HG02759 (cell line): ENCODE results near the gene ICAM3.

Source experiments
- ATAC-seq: cut with Tn5 transposase; IDR thresholded peaks from one replicate; pipeline ENCODE4 v1.9.1; 2021; ENCODE audit warnings: mild to moderate bottlenecking, moderate library complexity; ENCODE audit not compliant: unreplicated experiment

ICAM3 gene

DNA sequence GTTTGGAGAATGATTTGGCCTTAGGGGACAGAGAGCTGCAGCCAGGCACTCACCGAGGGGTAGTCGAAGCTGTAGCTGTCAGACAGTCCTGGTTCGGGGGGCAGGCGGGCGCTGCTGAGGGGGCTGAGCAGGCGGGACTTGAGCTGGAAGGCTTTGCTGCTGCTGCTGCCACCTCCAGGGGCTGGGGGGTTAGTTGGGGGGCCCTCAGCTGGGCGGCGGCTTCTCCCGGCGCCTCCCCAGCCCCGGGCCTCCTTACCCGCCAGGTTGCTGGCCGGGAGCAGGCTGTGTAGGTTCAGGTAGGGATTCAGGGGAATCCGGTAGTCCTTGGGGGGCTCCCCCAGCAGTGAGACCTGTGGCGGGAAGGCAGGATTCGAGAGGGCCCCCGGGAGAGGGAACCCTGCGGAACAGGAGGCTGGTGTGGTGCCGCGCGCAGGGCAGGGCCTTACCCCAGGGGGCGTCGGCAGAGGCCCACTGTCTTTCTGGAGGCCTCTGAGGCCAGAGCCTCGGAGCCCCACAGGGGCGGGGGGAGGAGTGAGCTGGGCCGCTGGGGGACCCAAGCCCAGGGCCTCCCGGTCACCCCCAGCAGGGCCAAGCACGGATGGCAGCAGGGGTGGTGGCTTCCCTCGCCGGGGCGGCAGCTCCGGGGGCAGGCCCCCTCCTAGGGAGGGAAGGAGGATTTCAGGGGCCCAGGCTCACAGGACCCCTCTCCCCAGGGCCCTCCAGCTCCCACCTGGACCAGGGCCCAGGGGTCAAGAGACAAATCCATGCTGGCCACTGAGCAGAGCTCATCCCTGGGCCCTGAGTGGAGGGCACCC lies 18.6 kb downstream of the ICAM3 start:
- ATAC-seq, result no peak

DNA sequence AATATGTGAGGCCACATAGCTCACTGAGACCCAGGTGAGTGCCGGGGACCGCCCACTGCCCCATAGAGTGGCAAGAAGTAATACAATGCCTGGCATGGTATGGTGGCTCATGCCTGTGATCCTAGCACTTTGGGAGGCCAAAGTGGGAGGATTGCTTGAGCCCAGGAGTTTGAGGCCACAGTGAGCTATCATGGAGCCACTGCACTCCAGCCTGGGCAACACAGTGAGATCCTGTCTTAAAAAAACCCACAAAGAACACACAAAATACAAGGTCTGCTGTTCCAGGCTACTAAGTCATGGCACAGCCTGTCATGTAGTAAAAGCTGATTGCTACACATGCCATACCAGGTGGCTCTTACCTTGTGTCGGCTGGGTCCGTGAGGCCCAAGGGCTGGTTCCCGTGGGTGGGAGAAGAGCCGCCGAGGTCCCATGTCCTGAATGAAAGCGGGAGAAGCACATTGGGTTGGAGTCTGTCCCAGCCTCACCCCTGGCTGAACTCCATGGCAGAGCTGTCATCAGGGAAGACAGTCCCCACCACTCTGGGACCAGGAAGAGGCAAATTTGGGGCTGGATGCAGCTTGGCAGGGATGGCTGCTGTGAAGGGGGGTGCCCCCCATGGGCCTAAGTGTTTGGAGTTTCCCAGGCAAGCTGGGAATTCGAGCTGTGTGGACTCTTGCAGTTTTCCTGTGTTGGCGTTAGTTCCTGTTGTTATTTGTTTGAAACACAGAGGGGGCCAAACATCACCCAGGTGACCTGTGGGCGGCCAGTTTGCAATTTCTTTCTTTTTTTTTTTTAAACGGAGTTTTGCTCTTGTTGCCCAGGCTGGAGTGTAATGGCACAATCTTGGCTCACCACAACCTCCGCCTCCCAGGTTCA lies 20.4 kb downstream of the ICAM3 start:
- ATAC-seq, result no peak

DNA sequence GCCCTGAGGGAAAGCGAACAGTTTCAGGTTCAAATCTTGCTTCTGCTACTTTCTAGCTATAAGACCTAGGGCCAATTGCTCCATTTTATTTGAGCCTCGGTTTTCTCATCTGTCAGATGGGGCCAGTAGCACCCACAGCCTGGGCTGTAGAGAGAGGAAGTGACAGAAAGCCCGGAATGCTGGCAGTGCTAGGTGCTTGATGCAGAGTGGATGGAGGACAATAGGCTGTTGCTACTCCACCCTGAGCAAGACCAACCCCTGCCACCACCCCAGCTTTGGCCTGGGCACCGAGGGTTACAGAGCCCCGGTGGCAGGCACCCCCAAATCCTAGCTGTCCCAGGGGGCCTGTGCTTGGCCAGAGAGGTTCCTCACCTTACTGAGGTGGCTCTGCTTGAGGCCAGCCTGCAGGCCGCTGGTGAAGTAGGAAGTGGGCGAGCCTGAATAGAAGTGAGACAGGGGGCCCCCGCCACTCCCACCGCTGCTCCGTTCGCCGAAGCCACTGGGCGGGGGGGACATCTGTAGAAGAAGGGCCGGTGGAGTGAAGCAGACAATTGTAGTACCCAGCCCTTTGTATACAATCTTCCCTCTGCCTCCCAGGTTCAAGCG lies 21.5 kb downstream of the ICAM3 start:
- no peak for ATAC-seq

DNA sequence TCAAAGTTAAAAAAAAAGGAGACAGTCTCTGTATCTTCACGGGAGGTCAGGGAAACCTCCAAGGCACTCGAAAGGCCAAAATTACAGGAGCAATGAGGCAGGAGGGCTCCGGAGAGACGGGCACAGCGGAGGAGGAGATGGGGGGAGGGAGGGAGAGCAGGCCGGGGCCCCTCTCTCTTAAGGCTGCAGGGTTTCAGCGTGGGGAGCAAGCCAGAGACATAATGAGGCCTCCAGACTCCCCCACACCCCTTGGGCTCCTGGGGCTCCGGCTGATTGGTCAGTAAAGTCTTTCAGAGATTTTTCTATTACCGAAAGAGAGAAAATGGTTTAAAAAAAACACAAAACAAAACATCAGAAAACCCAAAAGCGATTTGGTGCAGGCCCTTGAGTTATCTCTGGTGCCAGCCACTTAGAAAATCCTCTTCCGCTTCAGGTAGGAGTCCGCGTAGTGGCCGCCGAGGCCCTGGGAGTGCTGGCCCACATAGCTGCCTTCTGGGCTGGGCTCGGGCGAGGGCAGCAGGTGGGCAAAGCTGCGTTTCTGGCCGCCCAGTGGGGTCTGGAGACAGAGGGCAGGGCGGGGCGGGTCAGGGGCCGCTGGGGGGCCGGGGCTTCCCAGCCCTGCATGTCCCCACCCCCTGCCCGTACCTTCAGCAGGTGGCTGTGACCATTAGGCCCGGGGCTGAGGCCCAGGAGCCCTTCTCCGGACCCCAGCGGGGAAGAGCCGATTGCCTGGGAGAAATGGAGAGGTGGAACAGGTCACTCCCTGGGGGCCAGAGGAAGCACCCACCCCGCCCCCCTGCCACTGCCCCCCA lies 22.2 kb downstream of the ICAM3 start:
- ATAC-seq, result no peak

DNA sequence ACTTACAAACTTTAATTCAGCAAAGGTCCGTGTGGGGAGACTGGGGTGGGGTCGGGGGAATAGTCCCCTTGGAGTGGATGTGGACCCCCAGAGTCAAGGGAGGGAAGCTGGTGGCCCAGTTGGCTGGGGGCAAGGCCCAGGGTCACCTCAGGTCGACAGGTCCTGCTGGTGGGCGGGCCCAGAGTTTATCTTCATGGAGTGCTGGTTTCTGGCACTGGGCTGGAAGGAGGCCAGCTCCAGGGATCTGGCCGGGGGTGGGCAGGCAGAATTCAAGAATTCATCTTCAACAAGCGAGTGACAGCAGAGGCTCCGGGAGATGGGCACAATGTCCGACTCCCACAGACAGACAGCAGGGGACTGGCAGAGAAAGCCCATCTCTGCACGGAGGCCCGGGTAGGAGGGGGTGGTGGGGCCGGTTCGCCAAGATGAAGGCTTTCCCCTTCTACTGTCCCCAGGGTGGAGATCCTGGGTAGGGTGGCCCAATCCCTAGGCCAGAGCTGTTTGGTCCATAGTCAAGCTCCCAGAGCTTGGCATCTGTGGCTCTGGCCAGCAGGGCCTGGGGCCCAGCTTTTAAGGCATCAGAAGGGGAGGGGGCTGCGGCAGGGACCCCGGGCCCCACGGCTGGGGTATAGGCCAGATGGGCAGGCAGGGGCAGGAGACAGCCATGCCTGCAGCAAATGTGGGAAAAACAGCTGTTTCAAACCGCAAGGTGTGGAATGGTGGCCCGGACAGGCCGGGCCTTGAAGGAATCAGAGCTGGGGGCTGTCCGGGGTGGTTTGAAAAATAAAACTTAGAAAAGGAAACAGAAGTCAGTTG lies 23.0 kb downstream of the ICAM3 start:
- ATAC-seq, result no peak

DNA sequence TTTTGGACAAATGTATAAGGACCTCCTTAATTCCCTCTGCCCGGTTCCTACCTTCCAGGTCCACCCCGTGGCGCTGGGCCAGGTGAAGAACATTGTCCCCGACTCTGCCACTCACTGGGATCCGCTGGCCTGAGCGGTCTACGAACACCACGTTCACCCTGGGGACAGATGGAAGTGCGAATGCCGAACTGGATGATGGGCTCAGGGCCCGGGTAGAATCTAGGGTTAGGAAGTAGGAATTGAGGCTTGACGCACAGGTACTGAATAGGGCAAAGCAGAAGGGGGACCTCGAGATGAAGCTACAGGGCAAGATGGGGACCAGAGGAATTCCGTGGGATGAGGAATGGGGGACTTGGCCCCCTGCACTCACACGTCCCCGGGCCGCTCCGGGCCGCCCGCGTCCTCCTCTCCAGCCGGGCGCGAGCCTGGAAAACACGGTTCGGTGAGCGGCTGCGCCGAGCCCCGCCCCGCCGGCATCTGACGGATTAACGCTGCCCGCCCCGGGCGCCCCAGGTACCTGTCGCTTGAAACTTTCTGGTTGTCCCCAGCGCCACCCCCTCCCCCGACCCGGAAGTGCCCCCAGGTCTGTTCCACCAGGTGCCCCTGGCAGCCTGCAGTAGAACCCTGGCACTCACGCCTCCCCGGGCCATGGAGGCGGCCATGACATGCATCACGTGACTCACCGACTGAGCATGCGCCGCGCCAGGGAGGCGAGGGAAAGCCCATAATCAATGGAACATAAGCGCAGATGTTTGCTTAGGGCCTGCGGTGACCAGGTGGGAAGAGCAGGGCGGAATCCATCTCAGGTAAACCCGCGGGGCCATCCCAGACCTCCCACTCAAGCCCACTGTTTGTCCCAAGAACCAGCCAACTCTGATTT lies 23.8 kb downstream of the ICAM3 start, which contains the start of gene FDX2:
FDX2 (minus strand) TSS at position 681 of the 880 bp plus-strand sequence; CDS start at position 662, 19 bp downstream.
- peak; percentile 87 for ATAC-seq

DNA sequence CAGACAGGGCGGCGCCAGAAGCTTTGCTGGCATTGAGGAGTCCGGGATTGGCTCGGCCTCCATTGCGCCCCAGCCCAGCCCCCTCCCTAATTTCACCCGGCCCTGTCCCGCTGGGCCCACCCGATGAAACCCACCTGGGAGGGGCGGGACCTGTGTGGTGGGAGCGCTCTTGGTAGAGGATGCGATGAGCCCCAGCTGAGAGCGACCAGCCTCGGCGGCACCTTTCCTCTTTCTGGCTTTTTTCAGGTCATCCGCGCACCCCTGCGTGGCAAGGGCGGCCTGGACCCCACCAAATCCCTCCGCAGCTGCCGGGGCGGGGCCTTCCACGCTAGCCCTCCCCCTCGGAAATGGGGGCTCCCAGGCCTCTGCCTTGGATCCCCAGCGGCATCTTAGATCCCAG lies 30.0 kb downstream of the ICAM3 start, which contains the start of gene ZGLP1:
ZGLP1 (minus strand) TSS at position 393 of the 400 bp plus-strand sequence.
- no peak for ATAC-seq

GRCh38 chr19:10306327-10306726 lies 33.1 kb downstream of the ICAM3 start:
- no peak for ATAC-seq

DNA sequence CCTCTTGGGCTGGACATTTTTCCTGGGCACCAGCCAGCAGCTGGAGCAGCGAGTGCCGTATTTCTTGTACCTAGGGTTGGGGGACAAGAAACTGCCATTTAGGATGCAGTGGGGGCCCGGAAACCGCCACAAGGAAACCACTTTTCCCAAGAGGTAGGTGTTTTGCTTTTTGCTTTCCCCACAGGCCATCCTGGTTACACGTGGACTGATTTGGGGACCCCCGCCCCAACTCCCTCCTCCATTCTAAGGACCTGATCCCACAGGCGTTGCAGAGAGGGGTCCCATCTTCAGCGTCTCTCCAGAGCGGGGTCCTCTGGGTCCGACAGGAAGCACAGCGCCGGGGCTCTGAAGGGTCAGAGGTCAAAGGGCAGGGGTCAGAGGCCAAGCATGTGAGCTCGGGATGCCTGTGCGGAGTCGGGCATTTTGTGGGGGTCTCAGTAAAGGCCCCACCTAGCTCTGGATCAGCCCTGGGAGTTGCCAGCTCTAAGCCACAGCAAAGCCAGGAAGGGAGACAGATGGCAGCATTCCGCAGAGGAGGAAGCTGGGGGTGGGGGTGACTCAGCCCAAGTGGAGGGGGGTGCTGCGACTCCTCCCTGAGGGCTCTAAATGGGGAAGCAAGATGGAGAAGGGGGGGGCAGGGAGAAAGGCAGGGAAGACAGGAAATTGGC lies 34.2 kb downstream of the ICAM3 start:
- ATAC-seq, result no peak

- ATAC-seq, result no peak
Measured at GRCh38 chr19:10299545-10300458, 39.6 kb downstream of the ICAM3 start.

GRCh38 chr19:10295847-10296591 lies 43.4 kb downstream of the ICAM3 start:
- ATAC-seq, result no peak

DNA sequence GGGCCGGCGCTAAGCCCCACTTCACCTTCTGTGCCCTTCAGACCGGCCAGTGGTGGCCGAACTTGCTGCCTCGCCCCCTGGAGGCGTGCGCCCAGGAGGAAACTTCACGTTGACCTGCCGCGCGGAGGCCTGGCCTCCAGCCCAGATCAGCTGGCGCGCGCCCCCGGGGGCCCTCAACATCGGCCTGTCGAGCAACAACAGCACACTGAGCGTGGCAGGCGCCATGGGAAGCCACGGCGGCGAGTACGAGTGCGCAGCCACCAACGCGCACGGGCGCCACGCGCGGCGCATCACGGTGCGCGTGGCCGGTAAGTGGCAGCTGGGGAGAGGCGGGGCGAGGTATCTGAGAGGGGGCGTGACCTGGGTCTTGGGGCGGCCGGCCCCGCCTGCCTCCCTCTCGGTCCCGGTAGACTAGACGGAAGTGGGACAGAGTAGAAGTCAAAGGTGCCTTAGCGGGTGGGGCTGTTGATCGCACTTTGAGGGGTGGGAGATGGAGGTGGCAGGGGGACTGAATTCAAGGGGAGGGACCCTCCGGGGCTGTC lies 44.0 kb downstream of the ICAM3 start:
- peak; percentile 55 for ATAC-seq

DNA sequence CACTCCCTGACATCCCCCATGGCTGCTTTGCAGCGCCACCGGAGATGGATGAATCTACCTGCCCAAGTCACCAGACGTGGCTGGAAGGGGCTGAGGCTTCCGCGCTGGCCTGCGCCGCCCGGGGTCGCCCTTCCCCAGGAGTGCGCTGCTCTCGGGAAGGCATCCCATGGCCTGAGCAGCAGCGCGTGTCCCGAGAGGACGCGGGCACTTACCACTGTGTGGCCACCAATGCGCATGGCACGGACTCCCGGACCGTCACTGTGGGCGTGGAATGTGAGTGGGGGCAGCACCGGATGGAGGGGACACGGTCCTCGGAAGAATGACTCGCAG lies 45.1 kb downstream of the ICAM3 start:
- no peak for ATAC-seq

- no peak for ATAC-seq
Measured at GRCh38 chr19:10293637-10294367, 45.6 kb downstream of the ICAM3 start.

DNA sequence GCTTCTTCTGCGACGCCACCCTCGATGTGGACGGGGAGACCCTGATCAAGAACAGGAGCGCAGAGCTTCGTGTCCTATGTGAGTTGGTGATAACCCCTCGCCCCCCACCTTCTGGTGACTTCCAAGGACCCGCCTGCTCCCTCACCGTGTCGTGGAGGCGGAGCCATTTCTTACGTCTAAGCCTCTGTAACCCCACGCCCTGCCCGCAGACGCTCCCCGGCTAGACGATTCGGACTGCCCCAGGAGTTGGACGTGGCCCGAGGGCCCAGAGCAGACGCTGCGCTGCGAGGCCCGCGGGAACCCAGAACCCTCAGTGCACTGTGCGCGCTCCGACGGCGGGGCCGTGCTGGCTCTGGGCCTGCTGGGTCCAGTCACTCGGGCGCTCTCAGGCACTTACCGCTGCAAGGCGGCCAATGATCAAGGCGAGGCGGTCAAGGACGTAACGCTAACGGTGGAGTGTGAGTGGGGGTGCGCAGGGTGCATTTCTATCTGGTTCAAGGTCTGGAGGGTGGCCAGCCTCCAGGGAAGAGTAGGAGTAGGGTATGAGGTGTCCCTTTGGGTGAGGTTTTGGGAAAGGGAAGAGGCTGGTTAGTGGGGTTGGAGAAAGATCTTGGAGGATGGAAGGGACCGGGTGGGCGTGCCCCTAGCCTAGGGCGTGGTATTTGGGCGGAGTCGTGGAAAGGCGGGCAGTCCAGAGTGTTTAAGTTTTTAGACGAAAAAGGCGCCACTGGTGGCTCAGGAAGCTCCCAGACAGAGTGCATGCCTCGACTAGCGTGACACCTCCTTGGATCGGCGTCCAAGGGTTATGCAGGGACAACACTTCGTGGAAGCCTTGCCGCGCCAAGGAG lies 46.4 kb downstream of the ICAM3 start:
- no peak for ATAC-seq
